Type B pancreatic cell (in vitro differentiated cells): ENCODE data around the gene PTGDR. TPM values are rescaled to one million over a fixed set of nuclear protein-coding genes. Genes with fewer than 3 reads are reported as not detected.

Source experiments
- DNase-seq: peaks from one replicate; pipeline ENCODE4 v3.0.0; 2021; ENCODE audit warnings: mixed read lengths; ENCODE audit not compliant: unreplicated experiment; ENCODE audit errors: extremely low spot score
- H3K27ac Mint-ChIP-seq: 2 replicates; pipeline ENCODE4 v1.8.0; 2021; ENCODE audit warnings: mild to moderate bottlenecking, mixed read lengths
- H3K27me3 Mint-ChIP-seq: 2 replicates; pipeline ENCODE4 v1.8.0; 2021; ENCODE audit warnings: mixed read lengths
- H3K36me3 Mint-ChIP-seq: 2 replicates; pipeline ENCODE4 v1.8.0; 2021; ENCODE audit warnings: mixed read lengths
- H3K4me1 Mint-ChIP-seq: one replicate; pipeline ENCODE4 v1.8.0; 2021; ENCODE audit warnings: mixed read lengths; ENCODE audit not compliant: unreplicated experiment
- H3K4me3 Mint-ChIP-seq: 2 replicates; pipeline ENCODE4 v1.8.0; 2021; ENCODE audit warnings: mild to moderate bottlenecking, mixed read lengths
- H3K9me3 Mint-ChIP-seq: 2 replicates; pipeline ENCODE4 v1.8.0; 2021; ENCODE audit warnings: mixed read lengths
- total RNA-seq: library from RNA; stranded (reverse); gene quantifications from 2 replicates; pipeline ENCODE4 v1.2.1, GENCODE V29; 2021; ENCODE audit warnings: low replicate concordance
- TF ChIP-seq, protein P1 (sequence below): fragments of 200-600 bp; sonication (generic); conservative IDR thresholded peaks from 2 replicates; pipeline ENCODE4 v1.5.0; 2021; ENCODE audit warnings: antibody characterized with exemption, mild to moderate bottlenecking

The PTGDR gene
- total RNA-seq, 1 donor from 2014 or later, result 0.56 TPM

DNA sequence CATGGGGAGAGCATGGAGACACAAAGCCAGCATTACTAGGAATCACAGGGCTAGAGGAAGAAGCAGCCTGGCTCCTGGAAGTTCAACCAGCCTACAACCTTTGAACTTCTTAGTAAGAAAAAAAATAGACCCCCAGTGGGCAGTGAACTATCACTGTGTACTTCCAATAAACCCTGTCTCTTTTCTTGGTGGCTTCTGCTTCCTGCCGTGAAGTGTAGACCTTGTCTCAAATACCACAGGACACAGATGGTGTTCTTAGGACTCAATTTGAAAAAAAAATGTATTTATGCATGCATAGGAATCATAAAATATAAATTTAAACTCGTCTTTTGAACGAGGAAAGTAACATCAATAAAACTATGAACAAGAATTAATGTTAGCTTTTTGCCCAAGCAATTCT is 43.0 kb downstream of the PTGDR start:
- peaks cover 19% of the 10 kb centered on the region for H3K4me1 Mint-ChIP-seq
- no peak overlapping the region for H3K4me3 Mint-ChIP-seq
- peaks cover 55% of the 10 kb centered on the region for H3K27me3 Mint-ChIP-seq
- TF ChIP-seq, protein P1, sequence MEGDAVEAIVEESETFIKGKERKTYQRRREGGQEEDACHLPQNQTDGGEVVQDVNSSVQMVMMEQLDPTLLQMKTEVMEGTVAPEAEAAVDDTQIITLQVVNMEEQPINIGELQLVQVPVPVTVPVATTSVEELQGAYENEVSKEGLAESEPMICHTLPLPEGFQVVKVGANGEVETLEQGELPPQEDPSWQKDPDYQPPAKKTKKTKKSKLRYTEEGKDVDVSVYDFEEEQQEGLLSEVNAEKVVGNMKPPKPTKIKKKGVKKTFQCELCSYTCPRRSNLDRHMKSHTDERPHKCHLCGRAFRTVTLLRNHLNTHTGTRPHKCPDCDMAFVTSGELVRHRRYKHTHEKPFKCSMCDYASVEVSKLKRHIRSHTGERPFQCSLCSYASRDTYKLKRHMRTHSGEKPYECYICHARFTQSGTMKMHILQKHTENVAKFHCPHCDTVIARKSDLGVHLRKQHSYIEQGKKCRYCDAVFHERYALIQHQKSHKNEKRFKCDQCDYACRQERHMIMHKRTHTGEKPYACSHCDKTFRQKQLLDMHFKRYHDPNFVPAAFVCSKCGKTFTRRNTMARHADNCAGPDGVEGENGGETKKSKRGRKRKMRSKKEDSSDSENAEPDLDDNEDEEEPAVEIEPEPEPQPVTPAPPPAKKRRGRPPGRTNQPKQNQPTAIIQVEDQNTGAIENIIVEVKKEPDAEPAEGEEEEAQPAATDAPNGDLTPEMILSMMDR, result no peak
- no peak overlapping the region for H3K27ac Mint-ChIP-seq
- no peaks in the 10 kb centered on the region for H3K9me3 Mint-ChIP-seq
- DNase-seq, result no peak
- H3K36me3 Mint-ChIP-seq, result no peaks in the 10 kb centered on the region

DNA sequence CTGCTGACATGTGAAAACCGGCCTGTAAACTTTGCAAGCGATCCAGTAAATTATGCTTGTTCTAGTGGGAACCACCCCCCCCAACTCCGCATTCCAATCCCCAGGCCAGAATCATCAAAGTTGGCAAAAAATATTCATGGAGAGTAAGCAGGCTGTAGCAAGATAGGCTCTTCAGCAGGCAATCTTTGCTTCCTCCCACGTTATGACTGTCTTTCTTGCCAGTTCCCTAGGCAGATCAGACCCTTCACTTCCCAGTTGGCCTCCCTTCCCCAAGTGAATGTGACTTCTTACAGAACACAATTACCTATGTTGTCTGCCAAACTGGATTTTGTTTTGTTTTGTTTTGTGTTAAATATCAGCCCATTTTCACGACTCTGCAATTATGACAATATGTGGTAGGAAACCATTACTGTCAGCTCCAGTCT is 45.4 kb downstream of the PTGDR start:
- TF ChIP-seq, protein P1, result no peak
- no peaks in the 10 kb centered on the region for H3K36me3 Mint-ChIP-seq
- peak overlapping the region; percentile 46 for H3K27ac Mint-ChIP-seq
- peaks cover 73% of the 10 kb centered on the region for H3K27me3 Mint-ChIP-seq
- H3K9me3 Mint-ChIP-seq, result no peaks in the 10 kb centered on the region
- H3K4me1 Mint-ChIP-seq, result peaks cover 19% of the 10 kb centered on the region
- peak overlapping the region; percentile 97 for H3K4me3 Mint-ChIP-seq
- no peak for DNase-seq

DNA sequence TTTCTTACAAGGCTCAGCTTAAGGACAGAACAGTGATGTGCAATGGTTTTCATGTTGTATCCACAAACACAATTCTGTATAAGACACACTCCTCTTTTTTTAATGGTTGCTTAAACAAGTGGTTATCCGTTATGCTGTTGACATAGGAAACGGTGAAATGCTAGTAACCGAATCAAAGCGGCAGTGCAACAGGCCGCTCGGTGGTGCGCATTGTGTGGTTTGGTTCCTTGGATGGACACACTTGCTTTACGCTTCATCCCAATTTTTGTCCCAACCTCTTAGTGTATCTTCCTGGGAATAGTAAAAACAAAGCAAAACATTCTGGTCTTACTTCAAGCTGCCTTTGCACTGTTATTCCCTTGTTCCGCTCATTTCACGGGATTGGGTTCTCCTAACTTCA is 46.0 kb downstream of the PTGDR start:
- peak overlapping the region; percentile 46 for H3K27ac Mint-ChIP-seq
- peaks cover 19% of the 10 kb centered on the region for H3K4me1 Mint-ChIP-seq
- H3K27me3 Mint-ChIP-seq, result peaks cover 75% of the 10 kb centered on the region
- H3K9me3 Mint-ChIP-seq, result no peaks in the 10 kb centered on the region
- peak overlapping the region; percentile 97 for H3K4me3 Mint-ChIP-seq
- no peaks in the 10 kb centered on the region for H3K36me3 Mint-ChIP-seq
- no peak for DNase-seq
- TF ChIP-seq, protein P1, result no peak

DNA sequence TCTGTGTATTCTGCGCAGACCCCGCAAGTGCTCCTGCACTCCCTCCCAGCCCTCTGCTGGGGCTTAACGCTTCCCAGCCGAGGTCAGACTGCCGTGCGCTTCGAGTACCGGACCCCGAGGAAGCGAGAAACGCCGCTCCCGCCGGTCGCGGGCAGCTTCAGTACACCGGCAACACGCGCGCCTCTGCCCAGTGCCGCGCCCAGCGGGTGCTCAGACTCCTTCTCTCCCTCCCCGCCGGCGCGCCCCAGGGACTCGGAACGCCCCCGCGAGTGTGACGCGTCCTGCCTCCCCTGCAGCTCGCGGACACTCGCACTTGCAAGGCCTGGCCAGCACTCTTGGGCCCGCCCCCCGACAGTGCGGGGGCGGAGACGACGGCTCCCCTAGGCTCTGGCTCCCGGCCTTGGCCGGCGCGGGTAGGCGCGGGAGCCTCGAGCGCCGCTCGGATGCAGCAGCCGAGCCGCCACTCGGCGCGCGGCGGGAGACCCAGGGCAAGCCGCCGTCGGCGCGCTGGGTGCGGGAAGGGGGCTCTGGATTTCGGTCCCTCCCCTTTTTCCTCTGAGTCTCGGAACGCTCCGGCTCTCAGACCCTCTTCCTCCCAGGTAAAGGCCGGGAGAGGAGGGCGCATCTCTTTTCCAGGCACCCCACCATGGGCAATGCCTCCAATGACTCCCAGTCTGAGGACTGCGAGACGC is 46.6 kb downstream of the PTGDR start, which contains the start of gene PTGER2:
Gene PTGER2 (plus strand): TSS at position 410 of the 692 bp plus-strand sequence. CDS start 237 bp downstream, at position 647.
- peaks cover 80% of the 10 kb centered on the region for H3K27me3 Mint-ChIP-seq
- no peaks in the 10 kb centered on the region for H3K9me3 Mint-ChIP-seq
- TF ChIP-seq, protein P1, result no peak
- peaks cover 19% of the 10 kb centered on the region for H3K4me1 Mint-ChIP-seq
- no peaks in the 10 kb centered on the region for H3K36me3 Mint-ChIP-seq
- H3K27ac Mint-ChIP-seq, result peak within 1 kb of the TSS; percentile 66
- H3K4me3 Mint-ChIP-seq, result peak within 1 kb of the TSS; percentile 97
- DNase-seq, result peak; percentile 76

DNA sequence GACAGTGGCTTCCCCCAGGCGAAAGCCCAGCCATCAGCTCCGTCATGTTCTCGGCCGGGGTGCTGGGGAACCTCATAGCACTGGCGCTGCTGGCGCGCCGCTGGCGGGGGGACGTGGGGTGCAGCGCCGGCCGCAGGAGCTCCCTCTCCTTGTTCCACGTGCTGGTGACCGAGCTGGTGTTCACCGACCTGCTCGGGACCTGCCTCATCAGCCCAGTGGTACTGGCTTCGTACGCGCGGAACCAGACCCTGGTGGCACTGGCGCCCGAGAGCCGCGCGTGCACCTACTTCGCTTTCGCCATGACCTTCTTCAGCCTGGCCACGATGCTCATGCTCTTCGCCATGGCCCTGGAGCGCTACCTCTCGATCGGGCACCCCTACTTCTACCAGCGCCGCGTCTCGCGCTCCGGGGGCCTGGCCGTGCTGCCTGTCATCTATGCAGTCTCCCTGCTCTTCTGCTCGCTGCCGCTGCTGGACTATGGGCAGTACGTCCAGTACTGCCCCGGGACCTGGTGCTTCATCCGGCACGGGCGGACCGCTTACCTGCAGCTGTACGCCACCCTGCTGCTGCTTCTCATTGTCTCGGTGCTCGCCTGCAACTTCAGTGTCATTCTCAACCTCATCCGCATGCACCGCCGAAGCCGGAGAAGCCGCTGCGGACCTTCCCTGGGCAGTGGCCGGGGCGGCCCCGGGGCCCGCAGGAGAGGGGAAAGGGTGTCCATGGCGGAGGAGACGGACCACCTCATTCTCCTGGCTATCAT is 47.3 kb downstream of the PTGDR start:
- TF ChIP-seq, protein P1, result no peak
- H3K27ac Mint-ChIP-seq, result peak overlapping the region; percentile 66
- H3K27me3 Mint-ChIP-seq, result peaks cover 87% of the 10 kb centered on the region
- peaks cover 19% of the 10 kb centered on the region for H3K4me1 Mint-ChIP-seq
- H3K4me3 Mint-ChIP-seq, result peak overlapping the region; percentile 97
- no peaks in the 10 kb centered on the region for H3K36me3 Mint-ChIP-seq
- H3K9me3 Mint-ChIP-seq, result no peaks in the 10 kb centered on the region
- no peak for DNase-seq
